Measurements from ENCODE around the gene TRAF3.
A peak's percentile ranks its signal among the peaks of the same experiment; 100 is the strongest.
"Not testable (repeated sequence)": the region's sequence is repeated elsewhere in the genome, so short reads cannot be mapped to it uniquely, and the experiment has no call there.

The TRAF3 gene

GRCh38 chr14:102926104-102926503 is 148.9 kb downstream of the TRAF3 start:
- H3K9me3 Mint-ChIP-seq, result no peaks in the 10 kb centered on the region
- H3K36me3 Mint-ChIP-seq, result no peaks in the 10 kb centered on the region
- H3K4me3 Mint-ChIP-seq, result no peak overlapping the region
- H3K4me1 Mint-ChIP-seq, result peaks cover 9% of the 10 kb centered on the region
- no peak overlapping the region for H3K27ac Mint-ChIP-seq
- H3K27me3 Mint-ChIP-seq, result peaks cover 9% of the 10 kb centered on the region
- DNase-seq, result no peak
- CTCF ChIA-PET, result no interaction called here

- DNase-seq, CTCF ChIA-PET, H3K36me3 Mint-ChIP-seq, H3K9me3 Mint-ChIP-seq, H3K4me3 Mint-ChIP-seq, H3K27ac Mint-ChIP-seq, H3K4me1 Mint-ChIP-seq: not testable (repeated sequence)
- H3K27me3 Mint-ChIP-seq, result peaks cover 16% of the 10 kb centered on the region
These were observed 149.6 kb downstream of the TRAF3 start for GRCh38 chr14:102926840-102927239.

- CTCF ChIA-PET, result no interaction called here
- no peak for DNase-seq
- Mint-ChIP-seq H3K4me1 (peaks cover 9% of the 10 kb centered on the region), H3K9me3 (no peaks in the 10 kb centered on the region), H3K27ac (no peak overlapping the region), H3K36me3 (no peaks in the 10 kb centered on the region), H3K27me3 (peaks cover 22% of the 10 kb centered on the region), H3K4me3 (no peak overlapping the region)
These were observed 150.2 kb downstream of the TRAF3 start for GRCh38 chr14:102927346-102927877.

- CTCF ChIA-PET, result no interaction called here
- peaks cover 26% of the 10 kb centered on the region for H3K27me3 Mint-ChIP-seq
- H3K4me3 Mint-ChIP-seq, result peak overlapping the region; percentile 61
- peaks cover 9% of the 10 kb centered on the region for H3K4me1 Mint-ChIP-seq
- no peaks in the 10 kb centered on the region for H3K36me3 Mint-ChIP-seq
- H3K27ac Mint-ChIP-seq, result no peak overlapping the region
- no peak for DNase-seq
- H3K9me3 Mint-ChIP-seq, result no peaks in the 10 kb centered on the region
These were observed 150.7 kb downstream of the TRAF3 start for GRCh38 chr14:102927878-102928411.

GRCh38 chr14:102928412-102929240 is 151.4 kb downstream of the TRAF3 start:
- Mint-ChIP-seq H3K27ac (no peak overlapping the region), H3K9me3 (no peaks in the 10 kb centered on the region), H3K27me3 (peaks cover 30% of the 10 kb centered on the region), H3K36me3 (no peaks in the 10 kb centered on the region), H3K4me1 (peaks cover 7% of the 10 kb centered on the region), H3K4me3 (peak overlapping the region; percentile 61)
- peak; percentile 82 for DNase-seq
- CTCF ChIA-PET, result no interaction called here

GRCh38 chr14:102929241-102930137 is 152.2 kb downstream of the TRAF3 start:
- CTCF ChIA-PET, result no interaction called here

GRCh38 chr14:102930138-102930752 is 153.0 kb downstream of the TRAF3 start:
- no peak for DNase-seq
- no peaks in the 10 kb centered on the region for H3K36me3 Mint-ChIP-seq
- H3K9me3 Mint-ChIP-seq, result no peaks in the 10 kb centered on the region
- H3K4me3 Mint-ChIP-seq, result no peak overlapping the region
- peaks cover 30% of the 10 kb centered on the region for H3K27me3 Mint-ChIP-seq
- peaks cover 7% of the 10 kb centered on the region for H3K4me1 Mint-ChIP-seq
- CTCF ChIA-PET, result no interaction called here
- no peak overlapping the region for H3K27ac Mint-ChIP-seq

More at GRCh38 chr14:102929241-102930137, 152.2 kb downstream of the TRAF3 start:
- no peaks in the 10 kb centered on the region for H3K9me3 Mint-ChIP-seq
- peaks cover 30% of the 10 kb centered on the region for H3K27me3 Mint-ChIP-seq
- no peak overlapping the region for H3K27ac Mint-ChIP-seq
- H3K4me3 Mint-ChIP-seq, result no peak overlapping the region
- H3K4me1 Mint-ChIP-seq, result peaks cover 7% of the 10 kb centered on the region
- no peak for DNase-seq
- H3K36me3 Mint-ChIP-seq, result no peaks in the 10 kb centered on the region

- H3K4me1 Mint-ChIP-seq, result peaks cover 7% of the 10 kb centered on the region
- peaks cover 30% of the 10 kb centered on the region for H3K27me3 Mint-ChIP-seq
- no peak overlapping the region for H3K27ac Mint-ChIP-seq
- no peaks in the 10 kb centered on the region for H3K36me3 Mint-ChIP-seq
- no peak overlapping the region for H3K4me3 Mint-ChIP-seq
- no peak for DNase-seq
- CTCF ChIA-PET, result no interaction called here
- no peaks in the 10 kb centered on the region for H3K9me3 Mint-ChIP-seq
These were observed 153.7 kb downstream of the TRAF3 start for GRCh38 chr14:102930753-102931579.

- H3K27me3 Mint-ChIP-seq, result peaks cover 30% of the 10 kb centered on the region
- no peak overlapping the region for H3K4me3 Mint-ChIP-seq
- H3K4me1 Mint-ChIP-seq, result peaks cover 7% of the 10 kb centered on the region
- DNase-seq, result no peak
- no peaks in the 10 kb centered on the region for H3K36me3 Mint-ChIP-seq
- CTCF ChIA-PET, result no interaction called here
- no peaks in the 10 kb centered on the region for H3K9me3 Mint-ChIP-seq
- H3K27ac Mint-ChIP-seq, result no peak overlapping the region
These were observed 154.5 kb downstream of the TRAF3 start for GRCh38 chr14:102931580-102932285.

GRCh38 chr14:102932484-102933248 is 155.4 kb downstream of the TRAF3 start:
- DNase-seq, result no peak
- CTCF ChIA-PET, result no interaction called here
- peaks cover 7% of the 10 kb centered on the region for H3K4me1 Mint-ChIP-seq
- H3K36me3 Mint-ChIP-seq, result no peaks in the 10 kb centered on the region
- H3K4me3 Mint-ChIP-seq, result no peak overlapping the region
- no peak overlapping the region for H3K27ac Mint-ChIP-seq
- H3K27me3 Mint-ChIP-seq, result peaks cover 33% of the 10 kb centered on the region
- H3K9me3 Mint-ChIP-seq, result no peaks in the 10 kb centered on the region

GRCh38 chr14:102933618-102934231 is 156.5 kb downstream of the TRAF3 start:
- DNase-seq, result no peak
- H3K4me3 Mint-ChIP-seq, result no peak overlapping the region
- CTCF ChIA-PET, result no interaction called here
- no peaks in the 10 kb centered on the region for H3K36me3 Mint-ChIP-seq
- H3K27me3 Mint-ChIP-seq, result peaks cover 35% of the 10 kb centered on the region
- H3K27ac Mint-ChIP-seq, result no peak overlapping the region
- H3K9me3 Mint-ChIP-seq, result no peaks in the 10 kb centered on the region
- peaks cover under 1% of the 10 kb centered on the region for H3K4me1 Mint-ChIP-seq

GRCh38 chr14:102935756-102936155 is 158.5 kb downstream of the TRAF3 start:
- Mint-ChIP-seq H3K27me3 (peaks cover 29% of the 10 kb centered on the region), H3K9me3 (no peaks in the 10 kb centered on the region)

More at GRCh38 chr14:102935756-102936155, 158.5 kb downstream of the TRAF3 start:
- no peaks in the 10 kb centered on the region for H3K4me1 Mint-ChIP-seq
- no peak overlapping the region for H3K4me3 Mint-ChIP-seq
- H3K27ac Mint-ChIP-seq, result no peak overlapping the region
- DNase-seq, result no peak
- CTCF ChIA-PET, result no interaction called here
- no peaks in the 10 kb centered on the region for H3K36me3 Mint-ChIP-seq

All from activated naive CD4-positive, alpha-beta T cell treated with anti-CD3 and anti-CD28 coated beads, Interleukin-2, amount 10 ng/mL, durations not matched to agents 7 days and 5 days (primary cell).